Karpas-422 (cell line): ENCODE measurements around the gene SYT9. TPM values are rescaled to one million over a fixed set of nuclear protein-coding genes. Genes with fewer than 3 reads are reported as not detected.

Experiments used
- DNase-seq: peaks from one replicate; pipeline ENCODE4 v3.0.0-alpha.2; 2015
- H2AFZ ChIP-seq: fragments of 200-600 bp; sonication (generic); 2 replicates; pipeline ENCODE4 v1.6.1; 2014; ENCODE audit warnings: antibody characterized with exemption, low read length, mixed read lengths
- H3K27ac ChIP-seq: fragments of 200-600 bp; sonication (generic); 2 replicates; pipeline ENCODE4 v1.5.1; 2014; ENCODE audit warnings: mild to moderate bottlenecking, low read length, moderate library complexity
- H3K27me3 ChIP-seq: fragments of 200-600 bp; sonication (generic); 2 replicates; pipeline ENCODE4 v1.6.1; 2014; ENCODE audit warnings: low read length, mixed read lengths
- H3K36me3 ChIP-seq: fragments of 200-600 bp; sonication (generic); 2 replicates; pipeline ENCODE4 v1.6.1; 2014; ENCODE audit warnings: low read length, mixed read lengths; ENCODE audit not compliant: insufficient read depth
- H3K4me1 ChIP-seq: fragments of 200-600 bp; sonication (generic); 2 replicates; pipeline ENCODE4 v1.6.1; 2014; ENCODE audit warnings: mild to moderate bottlenecking, low read length, mixed read lengths
- H3K4me2 ChIP-seq: fragments of 200-600 bp; sonication (generic); 2 replicates; pipeline ENCODE4 v1.6.1; 2014; ENCODE audit warnings: low read length, low read depth, mild to moderate bottlenecking; ENCODE audit not compliant: poor library complexity, severe bottlenecking
- H3K4me3 ChIP-seq: fragments of 200-600 bp; sonication (generic); 2 replicates; pipeline ENCODE4 v1.5.1; 2014; ENCODE audit warnings: mild to moderate bottlenecking, antibody characterized with exemption, low read length, mixed read lengths
- H3K79me2 ChIP-seq: fragments of 200-600 bp; sonication (generic); 2 replicates; pipeline ENCODE4 v1.6.1; 2014; ENCODE audit warnings: mild to moderate bottlenecking, low read length, mixed read lengths
- H3K9ac ChIP-seq: fragments of 200-600 bp; sonication (generic); 2 replicates; pipeline ENCODE4 v1.6.0; 2014; ENCODE audit warnings: low read length
- H3K9me2 ChIP-seq: fragments of 200-600 bp; sonication (generic), shearing (Covaris generic); replicated peaks from 2 replicates; pipeline ENCODE4 v1.6.0; 2014; ENCODE audit warnings: mild to moderate bottlenecking, low read length, moderate library complexity; ENCODE audit not compliant: insufficient read depth
- H3K9me3 ChIP-seq: fragments of 300-700, 200-600 bp; sonication (generic); 2 replicates; pipeline ENCODE4 v1.6.1; 2014; ENCODE audit warnings: low read length, mixed read lengths
- H4K20me1 ChIP-seq: fragments of 200-600 bp; sonication (generic); 2 replicates; pipeline ENCODE4 v1.6.1; 2014; ENCODE audit warnings: mild to moderate bottlenecking, antibody characterized with exemption, low read length, low read depth; ENCODE audit not compliant: insufficient read depth
- total RNA-seq: library from RNA; depleted of rRNA; stranded (reverse); fragments of >200 nt; shearing (Covaris generic); gene quantifications from 2 replicates; pipeline ENCODE4 v1.2.3, GENCODE V29; 2014; ENCODE audit warnings: low replicate concordance

Gene SYT9
- total RNA-seq, 1 experiment from 2014 or later: not detected

DNA sequence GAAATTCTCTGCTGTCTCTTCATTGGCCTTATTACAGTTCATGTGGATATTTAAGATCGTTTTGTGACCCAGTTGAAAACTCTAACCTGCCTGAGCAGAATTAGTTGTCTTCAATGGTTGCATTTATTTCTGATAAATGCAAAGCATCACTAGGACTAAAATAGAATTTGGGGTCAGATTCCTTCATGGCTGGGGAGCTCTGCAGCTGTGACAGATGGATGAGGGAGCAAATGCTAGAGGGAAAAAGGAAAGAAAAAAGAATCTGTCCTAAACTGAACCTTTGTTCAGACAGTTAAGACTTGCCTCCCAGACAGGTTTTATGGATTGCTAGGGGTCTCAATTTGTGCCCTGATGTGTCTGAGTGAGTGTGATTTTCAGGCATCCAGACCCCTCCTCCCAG is 113.0 kb downstream of the SYT9 start:
- Histone ChIP-seq H3K4me3 (no peak overlapping the region), H3K9me2 (no peaks in the 10 kb centered on the region), H3K4me1 (peaks cover 8% of the 10 kb centered on the region), H3K9ac (no peak overlapping the region), H3K27ac (no peak overlapping the region), H3K4me2 (no peak overlapping the region), H3K36me3 (no peaks in the 10 kb centered on the region), H3K9me3 (no peaks in the 10 kb centered on the region), H3K27me3 (no peaks in the 10 kb centered on the region), H3K79me2 (no peaks in the 10 kb centered on the region), H4K20me1 (no peaks in the 10 kb centered on the region), H2AFZ (no peak overlapping the region)
- DNase-seq: no peak

DNA sequence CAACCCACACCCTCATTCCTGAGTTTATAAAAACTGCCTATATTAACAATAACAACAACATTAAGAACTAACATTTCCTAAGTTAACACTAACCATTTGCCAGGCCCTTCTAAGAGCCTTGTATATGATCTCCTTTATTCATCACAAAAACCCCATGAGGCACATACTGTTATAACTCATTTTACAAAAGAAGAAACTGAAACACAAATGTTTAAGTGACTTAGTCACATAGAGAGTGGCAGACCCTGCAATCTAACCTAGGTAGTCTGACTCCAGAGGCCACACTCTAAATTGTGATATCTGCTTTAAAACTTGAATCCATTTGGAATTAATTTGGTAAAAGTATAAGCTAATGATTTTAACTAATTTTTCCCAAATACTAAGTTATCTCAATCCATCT is 116.1 kb downstream of the SYT9 start:
- Histone ChIP-seq H3K79me2 (no peaks in the 10 kb centered on the region), H3K9me2 (no peaks in the 10 kb centered on the region)

DNA sequence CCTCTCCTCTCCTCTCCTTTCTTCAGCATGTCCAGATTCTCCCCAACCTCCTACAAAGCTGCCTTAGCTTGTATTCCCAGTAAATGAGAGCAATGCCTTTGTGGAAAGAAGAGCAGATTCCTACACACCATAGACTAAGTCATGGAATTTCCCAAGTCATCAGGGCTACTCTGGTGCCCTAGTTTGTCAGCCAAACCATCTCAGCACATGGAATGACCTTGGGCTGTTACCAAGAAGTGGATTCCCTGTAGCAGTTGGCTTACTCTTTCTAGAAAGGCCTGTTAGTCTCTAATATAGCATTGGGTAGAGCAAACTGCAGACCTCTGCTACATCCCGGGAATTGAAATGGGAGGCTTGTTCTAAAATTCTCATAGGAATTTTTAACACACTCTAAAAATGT is 124.7 kb downstream of the SYT9 start:
- DNase-seq: peak; percentile 16
- H3K4me2 ChIP-seq: no peak overlapping the region
- H2AFZ ChIP-seq: no peak overlapping the region
- no peak overlapping the region for H3K27ac ChIP-seq
- H3K36me3 ChIP-seq: no peaks in the 10 kb centered on the region
- no peaks in the 10 kb centered on the region for H3K27me3 ChIP-seq
- no peak overlapping the region for H3K9ac ChIP-seq
- no peaks in the 10 kb centered on the region for H3K79me2 ChIP-seq
- no peaks in the 10 kb centered on the region for H3K9me2 ChIP-seq
- H3K9me3 ChIP-seq: no peaks in the 10 kb centered on the region
- no peaks in the 10 kb centered on the region for H3K4me1 ChIP-seq
- no peaks in the 10 kb centered on the region for H4K20me1 ChIP-seq
- H3K4me3 ChIP-seq: no peak overlapping the region

More for the DNA sequence above, 116.1 kb downstream of the SYT9 start:
- Histone ChIP-seq H3K9ac (no peak overlapping the region), H3K36me3 (no peaks in the 10 kb centered on the region), H3K9me3 (no peaks in the 10 kb centered on the region), H3K27ac (no peak overlapping the region), H3K4me3 (no peak overlapping the region), H4K20me1 (no peaks in the 10 kb centered on the region), H3K4me1 (peaks cover 8% of the 10 kb centered on the region), H2AFZ (no peak overlapping the region), H3K4me2 (no peak overlapping the region), H3K27me3 (no peaks in the 10 kb centered on the region)
- DNase-seq: no peak

DNA sequence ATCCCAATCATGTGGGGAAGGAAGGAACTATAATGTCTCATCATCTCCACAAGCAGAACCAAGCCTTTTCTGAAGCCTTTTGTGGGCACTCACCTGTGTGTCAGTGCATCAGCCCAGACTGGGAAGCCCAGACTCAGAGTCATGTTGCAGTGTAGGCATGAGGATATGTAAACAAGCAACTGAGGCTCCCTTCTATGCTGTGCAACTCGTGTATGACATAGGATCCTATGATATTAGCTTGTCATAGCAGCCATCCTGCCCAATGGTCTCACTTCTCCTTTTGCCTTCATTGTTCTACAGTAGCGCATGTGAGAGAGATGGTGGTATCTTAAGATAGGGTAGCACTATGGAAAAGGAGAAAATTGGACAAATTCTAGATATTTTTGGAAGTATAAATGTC is 130.2 kb downstream of the SYT9 start:
- Histone ChIP-seq H3K27me3 (no peaks in the 10 kb centered on the region), H2AFZ (no peak overlapping the region), H3K79me2 (no peaks in the 10 kb centered on the region), H3K9ac (no peak overlapping the region), H3K36me3 (no peaks in the 10 kb centered on the region), H3K27ac (no peak overlapping the region), H3K4me1 (no peaks in the 10 kb centered on the region), H3K4me2 (no peak overlapping the region), H3K9me2 (no peaks in the 10 kb centered on the region), H4K20me1 (no peaks in the 10 kb centered on the region), H3K4me3 (no peak overlapping the region), H3K9me3 (no peaks in the 10 kb centered on the region)
- peak; percentile 49 for DNase-seq

DNA sequence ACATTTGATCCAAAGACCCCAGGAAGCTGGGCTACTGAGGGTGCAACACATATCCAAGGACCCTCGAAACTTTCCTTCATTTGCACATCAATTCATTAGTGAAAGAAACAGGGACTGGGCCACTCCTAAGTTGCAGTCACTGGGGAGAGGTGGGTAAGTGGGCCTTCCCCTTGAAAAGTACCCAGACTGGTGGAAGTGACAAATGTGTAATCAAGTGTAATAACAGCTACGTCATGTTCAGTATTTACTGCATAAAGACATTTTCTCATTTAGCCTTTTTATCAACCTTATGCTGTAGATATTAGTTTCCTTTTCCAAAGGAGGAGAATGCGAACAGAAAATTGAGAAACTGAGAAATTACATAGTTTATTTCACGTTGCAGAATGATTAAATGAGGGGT is 131.7 kb downstream of the SYT9 start:
- no peak overlapping the region for H3K4me2 ChIP-seq
- H3K4me1 ChIP-seq: no peaks in the 10 kb centered on the region
- no peak overlapping the region for H3K9ac ChIP-seq
- H3K79me2 ChIP-seq: no peaks in the 10 kb centered on the region
- no peaks in the 10 kb centered on the region for H3K36me3 ChIP-seq
- H3K27ac ChIP-seq: no peak overlapping the region
- no peak overlapping the region for H3K4me3 ChIP-seq
- no peaks in the 10 kb centered on the region for H3K9me3 ChIP-seq
- H3K27me3 ChIP-seq: no peaks in the 10 kb centered on the region
- H2AFZ ChIP-seq: no peak overlapping the region
- peak; percentile 15 for DNase-seq
- H4K20me1 ChIP-seq: no peaks in the 10 kb centered on the region
- no peaks in the 10 kb centered on the region for H3K9me2 ChIP-seq

DNA sequence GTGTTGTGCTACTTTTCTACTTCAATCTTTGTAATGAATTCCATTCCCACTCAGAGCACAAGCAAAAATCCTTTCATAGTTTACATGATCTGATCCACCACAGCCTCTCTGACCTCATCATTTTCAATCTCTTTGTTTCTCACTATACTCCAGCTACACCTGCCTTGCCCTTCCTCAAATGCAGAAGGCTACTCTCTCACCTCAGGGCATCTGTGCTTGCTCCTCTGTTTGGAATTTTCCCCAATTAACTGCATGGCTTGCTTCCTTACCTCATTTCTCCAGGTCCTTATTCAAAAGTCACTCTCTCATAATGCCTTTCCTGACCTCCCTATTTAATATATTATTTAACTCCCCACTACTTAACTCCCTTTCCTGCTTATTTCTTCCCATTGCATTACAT is 133.0 kb downstream of the SYT9 start:
- H3K9ac ChIP-seq: no peak overlapping the region
- H3K4me2 ChIP-seq: no peak overlapping the region
- peak; percentile 11 for DNase-seq
- H3K9me2 ChIP-seq: no peaks in the 10 kb centered on the region
- no peaks in the 10 kb centered on the region for H3K36me3 ChIP-seq
- H4K20me1 ChIP-seq: no peaks in the 10 kb centered on the region
- H3K9me3 ChIP-seq: no peaks in the 10 kb centered on the region
- no peaks in the 10 kb centered on the region for H3K79me2 ChIP-seq
- H3K4me3 ChIP-seq: no peak overlapping the region
- H3K27ac ChIP-seq: no peak overlapping the region
- no peaks in the 10 kb centered on the region for H3K4me1 ChIP-seq
- H3K27me3 ChIP-seq: no peaks in the 10 kb centered on the region
- H2AFZ ChIP-seq: no peak overlapping the region

DNA sequence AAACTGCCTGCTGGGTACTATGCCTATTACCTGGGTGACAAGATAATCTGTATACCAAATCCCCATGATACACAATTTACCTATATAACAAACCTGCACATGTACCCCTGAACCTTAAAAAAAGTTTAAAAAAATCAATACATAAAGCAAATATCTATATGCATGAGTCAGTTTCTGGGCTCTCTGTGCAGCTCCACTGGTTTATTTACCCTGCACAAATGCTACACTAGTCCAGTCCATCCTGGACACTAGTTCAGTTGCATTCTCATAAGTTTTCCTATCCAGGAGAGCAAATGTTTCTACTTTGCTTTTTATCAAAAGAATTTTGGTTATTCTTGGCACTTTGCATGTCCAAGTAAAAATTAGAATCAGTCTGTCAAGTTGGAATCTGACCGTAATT is 133.8 kb downstream of the SYT9 start:
- H4K20me1 ChIP-seq: no peaks in the 10 kb centered on the region
- no peaks in the 10 kb centered on the region for H3K79me2 ChIP-seq
- H3K9me2 ChIP-seq: no peaks in the 10 kb centered on the region
- no peaks in the 10 kb centered on the region for H3K9me3 ChIP-seq
- DNase-seq: peak; percentile 32
- no peak overlapping the region for H3K4me2 ChIP-seq
- no peak overlapping the region for H2AFZ ChIP-seq
- no peaks in the 10 kb centered on the region for H3K4me1 ChIP-seq
- H3K27me3 ChIP-seq: no peaks in the 10 kb centered on the region
- no peak overlapping the region for H3K9ac ChIP-seq
- no peak overlapping the region for H3K4me3 ChIP-seq
- H3K27ac ChIP-seq: no peak overlapping the region
- H3K36me3 ChIP-seq: no peaks in the 10 kb centered on the region

DNA sequence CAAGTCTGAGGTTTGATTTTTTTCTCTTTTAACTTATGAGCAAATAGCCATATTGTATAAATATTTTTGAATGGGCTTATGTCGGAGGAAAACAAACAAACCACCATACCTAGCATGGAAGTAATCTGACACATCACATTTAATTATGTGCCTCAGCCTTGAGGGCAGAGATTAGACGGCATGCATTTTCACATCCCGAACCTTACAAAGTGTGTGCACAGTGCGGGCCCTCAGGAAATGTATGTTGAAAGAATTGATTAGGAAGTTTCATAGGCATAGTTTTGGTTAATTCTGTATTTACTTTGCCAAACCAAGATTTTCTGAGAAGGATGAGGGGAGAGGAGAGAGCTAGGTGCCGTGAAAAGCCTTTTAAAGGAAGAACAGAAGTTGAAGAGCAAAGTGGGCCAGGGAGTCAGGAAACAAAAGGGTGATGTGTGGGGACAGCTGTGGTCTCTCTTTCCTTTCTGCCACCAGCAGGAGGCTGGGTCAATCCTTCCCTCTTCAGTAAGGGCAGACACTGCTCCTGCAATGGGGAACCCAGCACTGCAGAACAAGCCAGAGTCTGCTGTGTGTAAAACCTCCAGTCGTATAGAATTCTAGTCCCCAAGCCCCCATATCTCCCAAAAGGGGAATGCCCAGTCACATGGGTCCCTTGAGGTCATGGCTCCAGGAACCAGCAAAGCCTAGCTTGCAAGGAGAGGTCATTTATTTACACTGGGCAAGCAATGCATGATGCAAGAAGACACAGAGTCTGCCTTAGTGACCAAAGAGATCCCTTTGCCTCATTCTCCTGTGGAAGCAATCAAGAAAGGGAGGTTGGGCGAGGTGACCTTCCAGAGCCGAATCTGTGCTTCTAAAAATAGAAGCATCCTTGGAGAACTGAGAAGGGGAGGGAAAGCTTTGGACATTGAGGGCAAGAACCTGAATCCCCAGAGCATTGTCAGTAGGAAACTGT is 162.5 kb downstream of the SYT9 start:
- no peak overlapping the region for H3K4me2 ChIP-seq

More for the DNA sequence above, 162.5 kb downstream of the SYT9 start:
- peak; percentile 41 for DNase-seq
- Histone ChIP-seq H2AFZ (no peak overlapping the region), H3K27me3 (no peaks in the 10 kb centered on the region), H3K36me3 (no peaks in the 10 kb centered on the region), H3K27ac (no peak overlapping the region), H3K4me3 (no peak overlapping the region), H3K4me1 (peaks cover 5% of the 10 kb centered on the region), H3K79me2 (no peaks in the 10 kb centered on the region), H3K9me3 (no peaks in the 10 kb centered on the region), H3K9me2 (no peaks in the 10 kb centered on the region), H3K9ac (no peak overlapping the region), H4K20me1 (no peaks in the 10 kb centered on the region)
